HG02970 (cell line): ENCODE data around the gene SLC41A3.

Experiments used
- ATAC-seq: cut with Tn5 transposase; IDR thresholded peaks from one replicate; pipeline ENCODE4 v1.9.1; 2021; ENCODE audit warnings: mild to moderate bottlenecking, moderate library complexity, moderate number of reproducible peaks; ENCODE audit not compliant: unreplicated experiment, low FRiP score

The SLC41A3 gene

DNA sequence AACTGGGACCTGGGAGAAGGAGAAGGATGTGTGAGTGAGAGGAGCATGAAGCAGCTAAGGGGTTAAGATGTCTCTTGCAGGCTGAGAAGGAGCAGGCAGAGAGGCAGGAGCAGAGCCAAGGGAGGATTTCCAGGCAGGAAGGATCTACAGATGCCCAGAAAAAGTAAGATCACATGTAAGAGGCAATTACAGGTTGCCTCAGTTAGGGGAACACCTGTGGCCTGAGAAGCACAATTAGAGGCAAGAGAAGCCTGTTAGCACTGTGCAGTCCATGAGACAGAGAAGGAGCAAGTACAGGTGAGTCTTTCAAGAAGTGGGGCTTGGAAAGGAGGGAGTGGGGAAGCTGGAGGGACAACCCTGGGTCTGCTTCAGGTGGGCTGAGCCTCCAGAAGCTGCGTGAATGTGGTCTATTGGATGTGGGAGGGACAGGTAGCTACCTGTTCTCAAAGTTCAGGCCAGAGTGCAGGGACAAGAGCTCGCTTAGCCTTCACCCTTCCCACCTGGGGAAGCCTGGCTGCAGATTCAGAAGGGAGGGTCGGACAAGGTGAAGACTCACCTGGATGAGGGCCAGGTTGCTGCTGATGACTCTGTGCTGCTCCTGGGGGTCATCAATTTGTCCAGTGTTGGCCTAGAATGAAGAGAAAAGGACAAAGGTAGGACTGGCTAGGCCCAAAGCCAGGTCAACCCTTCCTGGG, 50.7 kb downstream of the SLC41A3 start:
- ATAC-seq, result no peak

DNA sequence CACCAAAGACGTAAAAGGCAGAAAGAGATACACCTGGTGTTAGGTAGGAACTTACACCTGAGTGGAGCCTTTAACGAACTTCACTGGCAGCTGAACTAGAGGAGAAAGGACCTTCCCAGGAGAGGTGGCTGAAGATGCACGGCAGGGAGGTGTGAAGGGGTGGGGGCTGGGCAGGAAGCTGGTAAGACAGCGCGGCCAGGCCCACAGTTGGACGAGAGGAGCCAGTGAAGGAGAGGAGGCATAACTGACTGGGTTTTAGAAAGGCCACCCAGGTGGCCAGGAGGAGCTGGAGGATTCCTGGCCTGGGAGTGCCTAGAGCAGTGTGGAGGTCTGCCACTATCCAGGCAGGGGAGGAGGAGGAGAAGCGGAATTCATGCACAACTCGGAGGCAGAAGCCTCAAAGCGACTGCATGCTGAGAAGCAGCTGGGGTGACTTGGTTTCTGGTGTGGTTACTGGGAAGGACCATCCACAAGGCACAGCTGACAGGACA, 51.9 kb downstream of the SLC41A3 start:
- no peak for ATAC-seq

DNA sequence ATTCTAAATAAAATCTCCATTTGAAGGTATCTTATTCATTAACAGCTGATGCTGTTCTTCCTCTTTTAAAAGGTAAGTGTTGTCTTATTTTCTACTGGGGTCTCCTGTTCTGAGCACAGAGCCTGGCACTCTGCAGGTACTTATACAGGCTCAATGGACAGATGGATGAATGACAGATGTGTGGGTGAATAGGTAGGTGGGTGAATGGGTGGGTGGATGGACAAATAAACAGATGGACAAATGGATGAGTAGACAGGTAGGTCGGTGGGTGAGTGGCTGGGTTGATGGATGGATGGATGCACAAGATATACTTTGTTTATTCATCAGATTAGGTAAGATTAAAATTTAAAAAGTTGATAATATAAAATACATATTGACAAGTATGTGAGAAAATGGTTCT, 53.5 kb downstream of the SLC41A3 start:
- ATAC-seq, result no peak

DNA sequence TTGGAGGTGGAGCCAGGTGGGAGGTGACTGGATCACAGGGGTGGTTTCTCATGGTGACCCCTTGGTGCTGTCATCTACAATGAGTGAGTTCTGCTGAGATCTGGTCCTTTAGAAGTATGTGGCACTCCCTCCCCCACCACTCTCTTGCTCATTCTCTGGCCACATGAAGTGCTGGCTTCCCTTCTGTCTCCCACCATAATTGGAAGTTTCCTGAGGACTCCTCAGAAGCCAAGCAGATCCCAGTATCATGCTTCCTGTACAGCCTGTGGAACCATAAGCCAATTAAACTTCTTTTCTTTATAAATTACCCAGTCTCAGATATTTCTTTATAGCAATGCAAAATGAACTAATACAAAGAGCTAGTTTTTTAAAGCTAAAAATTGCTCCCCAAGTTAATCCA, 54.7 kb downstream of the SLC41A3 start:
- no peak for ATAC-seq

DNA sequence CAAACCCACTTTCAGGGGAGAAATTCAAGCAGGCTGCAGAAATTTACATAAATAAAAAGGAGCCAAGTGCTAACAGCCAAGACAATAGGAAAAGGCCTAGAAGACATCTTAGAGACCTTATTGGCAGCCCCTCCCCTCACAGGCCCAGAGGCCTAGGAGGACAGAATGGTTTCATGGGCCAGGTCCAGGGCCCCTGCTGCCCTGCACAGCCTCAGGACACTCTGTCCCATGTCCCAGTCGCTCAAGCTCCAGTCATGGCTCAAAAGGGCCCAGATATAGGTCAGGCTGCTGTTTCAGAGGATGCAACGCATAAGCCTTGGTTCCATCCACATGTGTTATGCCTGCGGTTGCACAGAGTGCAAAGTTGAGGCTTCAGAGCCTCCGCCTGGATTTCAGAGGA, 55.8 kb downstream of the SLC41A3 start:
- no peak for ATAC-seq

DNA sequence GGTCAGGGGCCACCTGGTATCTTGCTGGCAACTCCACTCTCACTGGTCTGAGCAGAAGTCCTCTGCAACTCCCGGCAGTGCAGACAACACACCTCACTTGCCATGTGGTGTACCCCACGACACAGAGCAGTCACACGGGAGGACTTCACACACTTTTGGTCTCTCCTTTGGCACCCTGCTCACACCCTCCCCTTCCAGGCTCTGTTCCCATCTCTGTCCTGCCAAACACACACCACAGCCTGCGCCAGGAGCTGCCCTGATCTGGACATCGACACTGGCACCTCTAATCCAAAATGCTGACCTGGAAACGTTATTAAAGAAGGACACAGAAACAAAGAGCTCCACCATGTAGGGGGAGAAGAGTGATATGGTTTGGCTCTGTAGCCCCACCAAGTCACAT, 57.2 kb downstream of the SLC41A3 start:
- ATAC-seq, result no peak

DNA sequence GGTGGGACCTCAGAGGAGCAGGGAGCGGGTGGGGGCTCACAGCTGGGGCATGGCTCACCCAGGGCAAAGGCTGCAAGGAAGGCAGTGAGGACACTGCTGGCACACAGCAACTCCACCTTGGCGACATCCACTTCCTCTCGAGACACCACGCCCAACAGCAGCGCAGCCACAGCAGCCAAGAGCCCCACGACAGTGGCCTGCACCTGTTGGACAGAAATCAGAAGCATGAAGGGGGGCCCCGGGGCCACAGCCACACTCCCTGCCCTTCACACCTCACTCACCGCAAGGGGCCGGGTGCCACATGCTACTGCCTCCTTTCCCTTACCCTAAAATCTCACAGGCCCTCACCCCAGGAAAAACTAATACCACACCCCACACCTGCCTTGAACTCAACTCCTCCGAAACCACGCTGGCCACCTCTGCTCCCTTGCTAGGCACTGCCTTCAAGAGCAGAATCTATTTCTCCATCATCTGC, 57.6 kb downstream of the SLC41A3 start:
- no peak for ATAC-seq

DNA sequence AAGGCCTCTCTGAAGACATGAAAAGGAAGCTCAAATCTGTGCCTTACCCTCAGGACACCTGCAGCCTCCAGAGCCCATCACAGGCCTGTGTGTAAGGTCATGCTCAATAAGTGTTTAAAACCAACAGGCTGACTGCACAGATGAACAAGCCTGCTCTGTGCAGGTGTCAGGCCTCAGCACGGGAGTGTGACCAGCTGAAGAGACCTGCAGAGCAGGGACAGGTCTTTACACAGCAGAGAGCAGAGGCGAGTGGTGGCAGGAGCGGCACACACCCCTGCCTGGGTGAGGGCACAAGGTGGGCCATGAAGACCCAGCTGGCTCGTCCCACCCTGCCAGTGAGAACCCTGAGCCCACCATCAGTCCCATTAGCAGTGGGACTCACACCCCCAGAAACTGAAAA, 58.1 kb downstream of the SLC41A3 start:
- no peak for ATAC-seq

DNA sequence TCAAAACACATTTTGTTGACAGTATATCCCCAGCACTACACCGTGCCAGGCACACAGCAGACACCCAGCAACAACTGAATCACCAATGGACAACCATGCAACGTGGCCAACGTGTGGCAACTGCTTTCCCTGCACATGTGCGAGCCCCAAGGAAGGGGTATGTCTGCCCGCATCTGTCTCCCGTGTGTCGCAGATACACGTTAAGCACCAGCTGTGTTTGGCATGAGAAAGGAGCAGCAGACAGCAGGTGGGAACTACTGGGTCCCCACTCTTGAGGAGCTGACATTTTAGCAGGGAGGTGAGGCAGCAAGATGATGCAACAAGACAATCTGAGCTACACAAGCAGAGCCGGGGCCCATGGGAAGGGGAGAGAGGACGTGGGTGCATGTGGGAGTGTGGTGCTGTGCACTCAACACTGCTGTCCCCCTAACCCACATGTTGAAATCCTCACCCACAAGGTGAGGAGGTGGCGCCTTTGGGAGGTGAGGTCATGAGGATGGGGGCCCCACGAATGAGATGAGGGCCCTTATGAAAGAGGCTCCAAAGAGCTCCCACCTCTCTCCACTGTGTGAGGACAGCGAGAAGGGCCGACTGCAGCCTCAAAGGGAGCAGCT, 58.7 kb downstream of the SLC41A3 start:
- ATAC-seq, result no peak

DNA sequence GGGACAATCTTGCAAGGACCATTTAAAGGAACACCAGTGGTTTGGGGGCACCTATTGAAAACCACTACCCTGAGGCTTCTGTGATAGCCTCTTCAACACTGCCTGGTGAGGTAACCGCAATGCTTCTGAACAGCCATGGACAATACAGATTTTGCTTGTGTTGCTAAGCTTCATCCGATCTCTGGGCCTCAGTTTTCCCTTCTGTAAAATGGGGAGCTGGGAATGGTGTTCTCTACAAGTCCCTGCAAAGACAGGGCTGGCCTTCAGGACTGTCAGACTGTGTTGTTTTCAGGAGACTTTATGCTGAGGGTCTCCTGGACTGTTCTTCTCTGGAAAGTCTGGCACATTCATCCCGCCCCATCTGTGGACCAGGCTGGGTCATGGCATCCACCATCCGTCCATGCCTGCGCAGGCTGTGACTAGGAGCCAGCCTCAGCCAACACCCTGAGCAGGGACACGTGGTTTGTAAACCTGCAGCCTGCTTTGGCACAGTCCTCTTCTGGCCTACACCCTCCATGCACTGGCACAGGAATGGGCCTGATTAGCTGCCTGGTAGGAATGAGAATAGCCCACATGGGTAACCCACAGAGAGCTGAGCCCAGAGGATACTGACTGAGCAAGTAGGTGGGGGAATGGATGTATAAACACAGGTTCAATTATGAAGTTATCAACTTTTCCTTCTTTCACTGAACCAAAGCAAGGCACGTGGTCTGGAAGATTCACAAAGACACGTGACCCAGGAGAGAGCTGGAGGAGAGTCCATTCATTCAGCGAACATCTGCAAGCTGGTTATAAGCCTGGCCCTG, 59.7 kb downstream of the SLC41A3 start:
- no peak for ATAC-seq

DNA sequence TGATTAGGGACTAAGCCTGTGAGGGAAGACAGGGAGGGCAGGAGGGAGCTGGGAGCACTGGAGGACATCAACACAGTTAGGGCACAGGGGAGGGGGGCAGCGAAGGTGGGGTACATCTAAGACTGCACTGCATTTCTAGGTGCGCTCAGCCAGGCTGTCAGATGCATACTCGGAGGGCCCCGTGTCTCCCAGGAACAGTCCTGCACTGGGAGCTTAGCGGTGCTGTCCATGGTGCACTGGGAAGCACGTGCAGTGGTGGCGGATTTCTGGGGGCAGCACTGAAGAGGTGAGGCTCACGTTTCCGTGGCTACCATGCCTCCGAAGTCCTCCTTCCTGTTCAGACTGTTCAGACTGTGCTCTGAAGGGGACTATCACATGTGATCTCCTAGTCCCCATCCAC, 60.5 kb downstream of the SLC41A3 start:
- no peak for ATAC-seq

DNA sequence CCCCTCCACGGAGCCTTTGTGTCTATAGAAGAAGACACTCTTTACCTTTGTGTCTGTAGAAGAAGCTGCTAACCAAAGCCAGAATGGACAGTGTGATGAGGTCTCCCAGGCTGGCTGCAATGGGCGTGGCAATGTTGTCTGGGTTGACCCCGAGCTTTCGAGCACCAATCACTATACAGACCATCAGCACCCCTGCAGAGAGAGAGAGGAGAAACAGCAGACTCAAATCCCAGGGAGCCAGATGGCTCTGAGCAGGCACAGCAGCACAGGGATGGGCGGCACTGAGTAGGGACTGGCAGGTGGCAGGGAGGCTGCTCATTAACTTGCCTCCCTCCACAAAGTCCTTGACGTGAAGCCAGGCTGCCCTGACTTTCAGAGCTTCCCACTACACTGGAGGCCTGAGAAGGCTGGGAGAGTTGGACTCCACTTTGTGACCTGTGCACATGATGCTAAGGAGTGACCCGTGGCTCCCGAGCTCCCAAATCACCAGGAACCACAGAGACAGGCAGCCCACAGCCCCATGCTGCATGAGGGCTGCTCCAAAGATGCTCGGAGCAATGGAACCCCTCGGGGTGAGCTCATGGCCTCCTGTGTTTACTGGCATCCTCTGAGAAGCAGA, 61.1 kb downstream of the SLC41A3 start:
- ATAC-seq, result no peak

DNA sequence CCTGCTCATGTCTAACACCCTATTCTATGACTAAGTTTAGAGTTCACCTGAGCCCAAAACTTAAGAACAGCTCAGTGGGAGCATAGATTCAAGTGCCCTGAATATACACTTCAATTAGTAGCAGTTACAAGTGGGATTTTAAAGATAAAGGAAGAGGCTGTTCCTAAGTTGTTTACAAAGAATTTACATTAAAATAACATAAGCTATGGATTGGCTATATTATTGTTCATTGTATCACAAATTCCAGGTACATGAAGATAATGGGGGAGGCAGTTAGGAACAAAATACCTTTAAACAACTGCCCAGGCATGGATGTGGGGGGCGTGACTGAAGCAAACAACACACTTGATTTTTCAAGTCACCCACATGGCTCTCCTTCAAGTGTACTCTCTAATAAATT, 62.2 kb downstream of the SLC41A3 start:
- no peak for ATAC-seq

DNA sequence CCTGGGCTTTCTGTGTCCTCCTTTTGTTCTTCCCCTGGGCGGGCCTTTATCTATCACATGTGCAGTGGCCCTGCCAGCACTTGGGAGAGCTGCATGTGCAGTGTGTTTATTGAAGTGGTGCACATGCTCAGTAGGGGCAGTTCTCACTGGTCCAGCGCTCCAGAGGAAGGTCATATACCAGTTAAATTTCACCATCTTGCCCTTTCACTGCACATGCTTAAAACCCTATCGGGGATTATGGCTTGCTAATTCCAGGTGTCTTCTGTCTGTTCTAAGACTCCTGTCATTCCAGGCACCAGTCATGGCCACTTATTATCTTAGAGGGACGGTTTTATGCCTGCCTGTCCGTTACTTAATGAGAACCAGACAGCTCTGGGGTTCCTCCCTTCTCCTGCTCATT, 62.7 kb downstream of the SLC41A3 start:
- no peak for ATAC-seq

DNA sequence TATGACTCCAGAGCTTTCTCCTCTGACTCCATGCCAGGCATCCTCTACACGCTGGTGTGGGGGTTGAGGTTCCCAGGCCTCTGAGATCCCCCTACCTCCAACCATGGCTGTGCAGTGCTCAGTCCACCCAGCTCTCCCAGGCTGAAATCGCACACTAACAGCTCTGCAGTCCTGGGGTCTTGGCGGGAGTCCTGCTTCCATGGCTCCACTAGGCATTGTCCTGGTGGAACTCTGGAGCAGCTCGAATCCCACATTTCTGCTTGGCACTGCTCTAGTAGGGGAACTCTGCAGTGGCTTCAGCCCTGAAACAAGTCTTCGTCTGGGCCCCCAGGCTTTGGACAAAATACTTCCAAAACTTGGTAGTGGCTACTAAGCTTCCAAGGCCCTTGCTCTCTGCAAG, 64.2 kb downstream of the SLC41A3 start:
- ATAC-seq, result no peak

DNA sequence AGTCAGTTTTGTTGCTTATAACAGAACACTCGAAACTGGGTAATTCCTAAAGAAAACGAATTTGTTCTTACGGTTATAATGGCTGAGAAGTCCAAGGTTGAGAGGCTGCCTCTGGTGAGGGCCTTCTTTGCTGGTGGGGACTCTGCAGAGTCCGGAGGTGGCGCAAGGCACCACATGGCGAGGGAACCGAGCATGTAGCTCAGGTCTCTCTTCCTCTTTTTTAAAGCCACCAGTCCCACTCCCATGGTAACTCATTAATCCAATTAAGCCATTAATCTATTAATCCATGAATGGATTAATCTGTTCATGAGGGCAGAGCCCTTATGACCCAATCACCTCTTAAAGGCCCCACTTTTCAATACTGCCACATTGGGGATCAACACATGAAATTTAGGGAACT, 64.9 kb downstream of the SLC41A3 start:
- ATAC-seq, result no peak

DNA sequence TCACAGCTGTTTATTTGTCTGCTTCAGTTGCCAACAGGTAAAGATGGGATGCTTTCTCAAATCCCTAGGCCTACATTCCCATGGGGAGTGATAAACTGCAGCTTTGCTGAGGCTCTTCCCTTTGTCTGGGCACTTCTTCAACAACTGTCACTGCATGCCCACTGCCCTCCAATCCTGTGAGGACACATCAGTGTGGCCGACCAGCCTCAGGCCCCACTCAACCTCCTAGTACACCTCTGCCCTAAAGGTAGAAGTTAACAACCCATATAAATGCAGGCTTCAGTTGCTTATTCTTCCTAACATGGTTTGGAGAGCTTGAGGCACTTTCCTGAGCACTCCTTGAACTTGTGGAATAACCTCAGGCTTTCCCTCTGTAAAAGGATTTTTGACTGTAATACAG, 65.4 kb downstream of the SLC41A3 start:
- no peak for ATAC-seq

DNA sequence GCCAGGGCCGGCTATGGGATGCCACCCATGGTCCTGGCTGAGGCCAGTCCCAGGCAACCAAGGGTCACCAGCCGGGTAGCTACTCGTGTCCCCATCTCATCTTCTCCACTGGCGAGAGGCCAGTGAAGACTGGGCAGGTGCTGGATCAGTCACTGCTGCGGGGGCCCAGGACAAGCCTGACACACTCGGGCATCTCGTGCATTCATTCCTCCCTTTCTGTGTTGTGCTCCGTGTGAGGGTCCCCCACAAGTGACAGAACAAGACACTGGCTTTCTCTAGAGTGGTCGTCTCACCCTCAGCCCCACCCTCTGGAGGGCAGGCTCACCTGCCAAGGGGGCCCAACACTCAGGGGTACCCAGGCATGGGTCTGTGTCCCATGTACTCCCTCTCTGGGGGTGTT, 66.6 kb downstream of the SLC41A3 start:
- ATAC-seq, result no peak

DNA sequence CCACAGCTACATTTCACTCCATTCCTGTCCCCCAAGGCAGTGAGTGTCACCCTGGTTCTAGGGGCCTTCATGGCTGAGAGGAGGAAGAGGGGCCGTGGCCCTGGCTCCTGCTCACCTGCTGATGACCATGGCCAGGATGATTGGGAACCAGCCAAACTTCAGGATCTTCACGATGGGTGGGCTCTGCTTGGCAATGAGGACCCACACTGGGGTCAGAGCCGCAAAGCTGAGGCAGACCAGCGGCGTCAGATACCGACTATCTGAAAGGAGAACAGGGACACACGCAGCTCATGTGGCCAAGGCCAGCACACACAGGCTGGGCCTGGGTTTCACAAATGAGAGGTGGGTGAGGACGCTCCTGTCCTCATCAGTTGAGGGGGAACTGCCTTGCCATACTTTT, 67.3 kb downstream of the SLC41A3 start:
- no peak for ATAC-seq

DNA sequence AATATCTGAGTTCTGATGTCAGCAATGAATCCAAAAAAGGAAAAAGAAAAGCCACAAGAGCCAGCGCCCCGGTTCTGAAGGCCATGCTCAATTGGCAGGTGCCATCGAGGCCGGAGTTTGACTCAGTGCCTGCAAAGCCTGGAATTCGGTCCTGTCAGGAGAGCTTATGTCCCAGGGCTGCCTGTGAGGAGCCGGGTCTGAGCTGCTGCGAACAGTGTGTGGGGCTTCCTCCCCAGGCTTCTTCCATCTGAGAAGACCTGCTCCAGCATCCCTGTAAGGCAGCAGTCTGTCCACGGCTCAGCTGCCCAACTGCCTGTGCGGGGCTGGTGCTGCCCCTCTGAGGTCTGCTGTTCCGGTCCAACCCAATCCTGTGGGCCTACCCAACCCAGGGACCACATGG, 68.8 kb downstream of the SLC41A3 start:
- ATAC-seq, result no peak

DNA sequence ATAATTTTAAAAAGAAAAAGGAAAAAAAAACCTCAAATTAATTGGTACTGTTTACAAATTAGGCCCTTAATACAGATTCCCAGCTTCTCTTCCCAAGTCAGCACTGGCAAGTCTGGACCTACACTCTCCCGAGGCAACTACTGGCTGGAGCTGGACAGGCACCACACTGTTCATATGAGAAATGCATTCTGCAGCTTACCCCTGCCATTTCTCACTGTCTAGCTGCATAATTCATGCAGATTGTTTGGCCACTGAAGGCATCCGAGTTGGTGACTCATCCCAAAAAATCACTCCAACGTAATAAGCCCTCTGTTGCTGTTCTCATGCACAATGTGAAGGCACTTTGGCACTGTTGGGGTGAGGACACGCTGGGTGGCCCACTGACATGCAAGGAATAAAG, 69.7 kb downstream of the SLC41A3 start:
- ATAC-seq, result no peak
